NCI-H446 (cell line): ENCODE results near the gene MEGF10.

Experiments used
- DNase-seq, 2 experiments: peaks; one replicate each; lab custom pipeline; 2025; lab: John Stamatoyannopoulos, UW

The MEGF10 gene

DNA sequence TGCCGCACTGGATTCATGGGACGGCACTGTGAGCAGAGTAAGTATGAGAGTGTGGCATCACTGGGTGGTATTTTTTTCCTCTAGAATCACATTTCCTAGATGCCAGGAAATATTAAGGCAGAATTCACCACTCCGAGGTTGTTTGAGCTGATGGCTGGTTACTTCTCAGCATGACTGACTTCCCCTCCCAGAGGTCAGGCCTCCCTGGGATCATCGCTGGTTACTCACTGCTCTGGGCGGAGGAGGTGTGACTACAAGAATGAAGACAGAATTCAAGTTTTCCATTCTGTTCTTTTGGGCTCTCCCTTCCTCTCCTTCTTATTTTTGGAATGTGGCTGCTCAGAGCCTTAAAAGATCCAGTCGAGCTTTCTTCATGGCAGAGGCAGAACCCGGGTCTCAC, 150.2 kb downstream of the MEGF10 start:
- no peak for DNase-seq

DNA sequence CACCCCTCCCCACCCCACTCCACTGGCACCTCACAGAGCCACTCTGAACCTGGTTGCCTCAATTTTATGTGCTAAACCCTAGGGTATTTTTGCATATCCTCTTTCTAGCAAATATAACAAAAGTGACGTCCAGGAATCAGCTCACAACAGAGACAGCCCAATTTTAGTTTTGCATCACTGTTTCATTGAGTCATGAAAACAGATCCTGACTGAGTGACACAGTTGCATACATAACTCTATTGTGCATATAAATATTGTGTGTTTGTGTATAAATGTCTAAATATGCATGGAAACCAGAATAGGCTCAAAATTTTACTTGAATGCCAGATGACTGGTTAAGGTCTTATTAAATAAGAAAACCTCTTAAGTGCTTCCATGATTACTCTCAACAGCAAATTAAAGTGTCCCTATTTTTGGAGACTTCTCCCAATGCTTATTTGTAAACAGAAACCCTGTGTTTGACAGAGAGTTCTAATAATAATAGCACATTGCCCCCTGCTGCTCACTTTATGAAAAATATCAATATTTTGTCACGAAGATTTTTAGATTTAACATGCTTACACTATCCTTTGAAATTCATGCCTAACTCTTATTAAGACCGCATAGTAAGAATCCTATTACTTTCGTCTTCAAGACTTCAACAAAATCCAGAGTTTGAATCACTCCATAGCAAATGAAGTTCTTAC, 151.3 kb downstream of the MEGF10 start:
- peak in 1 of 2 experiments; percentile 4 for DNase-seq

DNA sequence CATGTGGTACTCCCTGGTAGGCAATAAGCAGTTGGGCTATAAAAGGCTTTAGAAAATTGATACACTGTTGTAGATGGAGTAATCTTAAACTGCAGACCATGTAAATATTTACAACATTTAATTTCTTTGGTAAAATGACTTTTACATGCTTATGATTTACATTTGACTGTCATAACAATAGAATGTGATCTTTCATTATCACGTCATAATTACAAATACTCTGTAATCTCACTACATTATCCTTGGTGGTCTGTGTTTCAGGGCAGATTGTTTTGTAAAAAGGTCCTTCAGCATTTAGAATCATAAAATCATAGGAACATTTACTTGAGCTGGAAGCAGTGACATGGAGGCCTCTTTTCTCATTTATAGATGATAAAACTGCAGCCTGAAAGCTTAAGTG, 153.6 kb downstream of the MEGF10 start:
- DNase-seq = no peak

DNA sequence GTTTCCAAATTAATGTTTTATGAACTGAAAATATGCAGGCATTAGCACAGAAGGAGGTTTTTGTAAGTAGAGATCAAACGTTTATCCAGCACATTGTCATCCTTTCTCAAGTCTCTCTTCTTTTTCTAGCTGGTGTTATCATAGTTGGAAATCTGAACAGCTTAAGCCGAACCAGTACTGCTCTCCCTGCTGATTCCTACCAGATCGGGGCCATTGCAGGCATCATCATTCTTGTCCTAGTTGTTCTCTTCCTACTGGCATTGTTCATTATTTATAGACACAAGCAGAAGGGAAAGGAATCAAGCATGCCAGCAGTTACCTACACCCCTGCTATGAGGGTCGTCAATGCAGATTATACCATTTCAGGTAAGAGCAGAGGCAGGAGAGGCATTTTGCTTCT, 154.7 kb downstream of the MEGF10 start:
- no peak for DNase-seq

DNA sequence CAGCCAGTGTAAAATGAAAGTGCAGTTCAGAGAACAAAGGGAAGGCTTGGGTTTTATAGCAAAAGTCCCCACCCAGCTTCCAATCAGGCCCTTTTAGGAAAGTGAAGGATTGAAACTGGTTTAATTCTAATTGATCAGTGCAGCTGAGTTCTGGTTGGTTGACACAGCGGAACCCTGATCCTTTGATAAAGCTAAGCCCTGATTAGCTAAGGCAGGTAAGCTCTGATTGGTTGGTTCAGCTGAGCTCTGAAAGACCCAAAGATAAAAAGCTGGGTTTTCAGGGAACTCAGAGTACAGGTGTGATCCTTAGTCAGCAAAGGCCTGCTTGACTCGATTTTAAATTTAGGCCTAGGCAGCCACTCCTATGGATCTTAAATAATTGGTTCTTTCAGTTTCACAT, 156.0 kb downstream of the MEGF10 start:
- no peak for DNase-seq

DNA sequence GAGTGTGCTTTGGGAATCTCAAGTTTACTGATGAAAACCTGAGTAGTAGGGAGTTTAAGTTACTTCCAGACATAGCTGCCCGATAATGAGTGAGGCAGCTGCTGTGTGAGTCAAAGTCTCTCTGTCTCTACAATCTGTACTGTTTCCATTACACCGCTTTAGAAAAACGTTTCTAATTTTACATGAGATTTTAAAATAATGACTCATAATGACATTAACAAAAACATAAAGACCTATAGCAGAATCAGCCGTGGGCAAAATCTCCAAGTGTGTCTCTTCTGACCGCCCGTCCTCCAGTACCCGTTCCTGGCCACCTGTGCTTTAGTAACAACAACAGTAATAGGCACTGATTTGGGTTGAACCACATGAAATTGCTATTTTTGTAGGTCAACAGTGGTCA, 157.2 kb downstream of the MEGF10 start:
- DNase-seq = no peak

DNA sequence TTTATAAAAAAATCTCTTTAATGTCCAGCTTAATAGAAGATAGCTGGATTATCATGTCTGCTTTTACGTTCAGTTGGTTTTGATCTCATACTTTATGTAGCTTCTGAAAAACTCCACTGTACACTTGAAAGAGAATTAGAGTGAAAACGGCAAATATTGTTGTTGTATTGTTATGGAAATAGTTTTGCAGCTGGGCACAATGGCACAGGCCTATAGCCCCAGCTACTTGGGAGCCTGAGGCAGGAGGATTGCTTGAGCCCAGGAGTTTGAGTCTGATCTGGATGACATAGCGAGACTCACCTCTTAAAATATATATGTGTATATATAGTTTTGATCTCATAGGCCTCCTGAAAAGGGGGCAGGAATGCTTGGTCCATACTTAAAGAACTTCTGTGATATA, 159.4 kb downstream of the MEGF10 start:
- no peak for DNase-seq

DNA sequence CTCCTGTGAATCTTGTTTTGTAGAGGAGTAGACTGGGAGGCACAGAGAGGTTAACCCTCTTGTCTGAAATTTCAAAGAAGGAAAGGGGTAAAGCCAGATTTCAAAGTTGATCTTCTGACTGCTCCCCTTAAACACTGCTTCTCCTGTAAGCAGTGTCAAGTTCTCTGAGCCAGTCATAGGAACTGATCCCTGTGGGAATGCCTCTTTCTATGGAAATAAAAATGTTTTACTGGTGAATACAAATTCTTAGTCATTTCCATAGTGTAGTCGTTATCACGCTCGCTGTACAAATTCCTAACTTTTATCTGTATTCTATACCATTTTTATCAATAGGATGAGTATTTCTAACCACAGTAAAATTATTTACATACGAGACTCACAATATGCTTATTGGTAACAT, 160.5 kb downstream of the MEGF10 start:
- DNase-seq = no peak

DNA sequence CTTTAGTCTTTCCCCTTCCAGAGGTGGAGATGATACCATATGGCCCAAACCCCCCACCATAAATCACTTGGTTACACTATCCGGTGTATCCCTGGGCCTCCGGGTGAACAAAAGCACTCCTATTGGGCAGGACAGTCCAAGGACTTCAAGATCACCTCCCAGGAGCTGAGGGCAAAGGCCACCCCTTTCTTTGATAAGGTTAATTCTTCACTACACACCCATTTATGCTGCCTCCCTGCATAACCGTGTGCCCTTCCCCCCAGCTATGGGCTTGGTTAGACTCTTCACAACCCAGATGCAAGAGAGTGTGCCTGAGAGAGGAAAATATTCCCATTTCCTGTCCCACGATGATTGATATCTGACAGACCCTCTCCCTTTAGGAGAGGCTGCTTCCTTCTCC, 162.0 kb downstream of the MEGF10 start:
- DNase-seq = no peak

DNA sequence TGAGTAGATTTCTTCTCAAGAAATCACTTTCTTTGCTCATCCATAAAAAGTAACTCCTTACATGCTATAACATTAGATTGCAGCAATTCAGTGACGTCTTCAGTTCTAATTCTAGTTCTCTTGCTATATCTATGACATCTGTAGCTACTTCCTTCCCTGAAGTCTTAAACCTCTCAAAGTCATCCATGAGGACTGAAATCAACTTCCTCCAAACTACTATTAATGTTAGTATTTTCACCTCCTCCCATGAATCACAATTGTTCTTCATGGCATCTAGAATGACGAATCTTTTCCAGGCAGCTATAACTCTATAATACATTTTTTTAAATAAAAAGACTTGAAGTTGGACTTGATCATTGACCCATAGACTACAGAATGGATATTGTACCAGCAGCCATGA, 180.6 kb downstream of the MEGF10 start:
- no peak for DNase-seq

DNA sequence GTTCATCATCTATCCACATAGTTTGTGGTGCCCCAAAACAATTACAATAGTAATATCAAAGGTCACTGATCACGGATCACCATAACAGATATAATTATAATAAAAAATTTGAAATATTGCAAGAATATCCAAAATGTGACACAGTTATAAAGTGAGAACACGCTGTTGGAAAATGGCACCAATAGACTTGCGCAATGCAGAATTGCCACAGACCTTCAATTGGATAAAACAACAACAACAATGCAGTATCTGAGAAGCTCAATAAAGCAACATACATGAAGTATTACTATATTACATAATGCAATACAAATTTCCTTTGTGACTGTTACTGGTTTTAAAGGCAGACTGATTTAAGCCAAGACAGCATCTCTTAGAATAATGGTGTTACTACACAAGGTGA, 182.1 kb downstream of the MEGF10 start:
- no peak for DNase-seq

DNA sequence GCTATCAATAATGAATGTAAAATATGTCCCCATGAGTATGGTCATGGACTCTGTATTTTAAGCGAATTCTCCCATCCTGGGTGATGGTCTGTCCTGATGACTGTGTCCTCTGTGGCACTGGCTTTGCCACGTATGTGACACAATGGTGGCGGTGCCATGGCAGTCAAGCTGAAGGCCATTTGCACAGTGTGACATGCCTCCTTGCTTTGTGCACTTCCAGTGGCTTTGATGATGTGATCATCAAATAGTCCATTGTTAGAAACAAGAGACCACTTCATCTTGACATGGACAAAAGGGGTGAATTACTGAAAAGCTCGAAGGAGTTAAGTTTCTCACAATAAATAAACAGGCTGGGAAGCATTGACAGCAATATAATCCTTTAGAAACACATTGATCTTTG, 195.9 kb downstream of the MEGF10 start:
- DNase-seq = no peak

DNA sequence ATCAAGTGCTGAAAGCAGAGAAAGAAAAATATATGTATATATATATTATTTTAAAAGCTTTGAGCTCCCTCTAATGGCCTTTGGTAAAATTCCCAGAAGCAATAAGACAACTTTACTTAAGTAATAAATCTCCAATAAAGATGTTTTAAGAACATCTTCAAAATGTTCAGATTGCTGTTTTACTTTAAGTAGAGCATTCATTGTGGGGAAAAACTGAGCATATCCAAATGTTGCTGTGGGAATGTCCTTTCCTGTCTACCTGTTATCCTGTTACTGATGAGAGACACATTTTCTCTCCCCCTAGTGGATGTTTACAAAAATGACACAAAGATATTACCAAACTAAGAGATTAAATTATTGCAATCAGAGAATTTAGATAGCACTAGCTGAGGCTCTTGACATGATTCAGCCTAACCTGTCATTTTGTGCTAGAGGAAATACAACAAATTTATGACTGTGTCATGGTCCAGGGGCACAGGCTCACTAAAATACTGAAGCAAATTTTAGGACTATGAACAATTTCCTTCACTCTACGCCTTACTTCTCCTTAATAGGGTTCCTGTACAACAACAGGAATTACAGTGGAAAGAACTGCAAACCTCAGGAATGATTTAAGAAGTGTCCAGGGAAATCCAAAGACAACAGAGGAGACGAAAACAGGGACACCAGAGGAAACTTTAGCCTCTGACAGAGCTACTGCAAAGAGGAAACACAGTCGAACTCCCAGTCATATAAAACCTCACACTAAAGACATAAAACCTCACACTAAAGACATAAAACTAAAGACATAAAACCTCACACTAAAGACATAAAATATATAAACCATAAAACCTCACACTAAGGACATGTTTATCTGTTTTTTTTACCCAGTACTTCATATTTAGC, 202.5 kb downstream of the MEGF10 start:
- DNase-seq = peak; percentile 14 to 68

DNA sequence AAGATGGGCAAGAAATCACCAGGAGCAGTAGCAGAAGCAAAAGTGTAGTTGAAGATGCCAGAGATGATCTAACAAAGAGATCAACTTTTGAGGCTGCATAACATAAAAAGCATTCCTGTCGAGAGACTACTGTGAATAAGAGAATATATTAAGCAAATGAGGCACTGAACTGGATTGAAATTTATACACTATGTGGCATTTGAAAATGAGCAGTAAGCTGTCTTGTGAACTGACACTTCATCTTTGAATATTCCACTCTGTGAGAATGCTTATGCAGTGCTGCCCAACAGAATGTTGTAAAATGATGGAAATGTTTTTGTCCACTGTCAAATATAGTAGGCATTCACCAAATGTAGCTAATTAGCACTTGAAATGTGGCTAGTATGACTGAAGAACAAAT, 208.0 kb downstream of the MEGF10 start:
- DNase-seq = no peak

DNA sequence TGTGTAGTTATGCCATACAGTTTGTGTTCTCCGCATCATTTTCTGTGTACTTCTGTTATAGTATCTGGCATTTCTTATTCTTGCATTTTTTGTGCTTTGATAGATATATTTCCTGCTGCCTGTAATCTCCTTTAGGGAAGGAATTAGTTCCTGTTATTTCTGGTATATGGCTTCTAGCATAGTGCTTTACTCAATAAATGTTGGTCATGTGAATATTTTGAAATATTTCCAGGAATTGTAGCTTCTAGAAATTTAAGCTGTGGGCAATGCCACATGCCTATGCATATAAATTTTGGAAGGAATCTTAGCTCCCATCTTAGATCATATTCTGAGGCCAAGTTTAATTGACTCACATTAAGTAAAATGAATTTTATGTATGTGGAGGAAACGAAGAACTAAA, 215.3 kb downstream of the MEGF10 start:
- no peak for DNase-seq

DNA sequence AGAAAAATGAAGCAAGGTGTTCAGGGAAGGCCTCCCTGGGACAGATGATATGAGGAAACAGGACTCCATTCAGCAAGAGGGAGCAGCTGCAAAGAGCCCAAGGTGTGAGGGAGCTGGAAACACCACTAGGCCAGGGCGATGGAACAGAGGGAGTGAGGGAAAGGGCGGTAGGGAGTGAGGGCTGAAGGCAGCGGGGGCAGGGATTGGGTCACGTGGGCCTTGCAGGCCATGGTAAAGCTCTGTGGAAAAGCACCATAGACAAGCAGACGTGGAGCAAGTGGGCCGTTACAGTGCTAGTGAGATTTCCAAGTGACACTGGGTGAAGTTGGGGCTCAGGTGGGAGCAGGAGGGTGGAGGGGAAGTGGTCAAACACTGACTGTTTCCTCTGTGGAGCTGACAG, 216.0 kb downstream of the MEGF10 start:
- no peak for DNase-seq

DNA sequence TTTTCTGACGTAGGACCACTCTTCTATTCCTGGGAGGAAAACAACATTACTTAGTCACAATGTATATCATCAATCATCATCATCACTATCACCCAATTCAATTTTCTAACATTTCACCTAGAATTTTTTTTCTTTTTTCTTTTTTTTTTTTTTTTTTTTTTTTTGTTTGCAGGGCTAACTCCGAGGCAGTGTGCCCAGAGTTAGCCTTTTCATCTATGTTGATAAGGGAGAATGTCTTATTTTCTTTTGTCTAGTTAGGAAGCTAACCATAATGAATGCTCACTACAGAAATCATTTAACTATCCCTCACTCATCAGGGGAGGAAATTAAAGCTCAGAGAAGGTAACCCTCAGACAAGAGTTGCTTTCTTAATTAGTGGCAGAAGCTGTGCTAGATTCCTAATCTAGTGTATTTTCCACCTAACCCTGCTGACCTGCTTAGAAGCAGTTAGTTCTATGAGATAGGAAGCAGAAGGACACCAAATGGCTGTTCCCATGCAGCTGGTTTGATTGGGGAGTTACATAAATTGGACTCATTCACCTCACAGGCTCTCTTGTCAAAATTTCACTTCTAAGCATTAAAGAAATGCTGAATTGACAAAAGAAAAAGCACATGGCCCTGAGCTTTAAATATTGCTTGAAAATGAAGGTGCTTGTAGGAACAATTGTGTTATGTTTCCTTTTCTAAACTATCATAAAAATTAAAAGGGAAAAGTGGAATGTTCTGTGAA, 218.2 kb downstream of the MEGF10 start:
- DNase-seq = no peak
